ENCODE measurements around the gene CD300C. TPM values are rescaled to one million over a fixed set of nuclear protein-coding genes. Genes with fewer than 3 reads are reported as not detected.

The CD300C gene
- total and polyA plus RNA-seq, 2 donors (not counting 1 experiment from before 2014, with no cell fraction given): not detected

GRCh38 chr17:74546586-74546985 is 671 bp upstream of the CD300C start:
- no peak overlapping the region for H3K9ac ChIP-seq (ENCODE audit: insufficient read depth, low read length)
- TF ChIP-seq CTCF (conservative IDR thresholded peaks at IDR 0.05 in 1 of 2, IDR thresholded peaks at IDR 0.05 in 1 of 2; ENCODE audit: low read depth in 1 of 2, low read length in 2 of 2) (no peak), EZH2 (IDR thresholded peaks at IDR 0.05; ENCODE audit: low read length, missing control alignments) (no peak)
- no peaks in the 10 kb centered on the region for H3K79me2 ChIP-seq (ENCODE audit: control insufficient read depth, insufficient read depth, low read length)
- DNase-seq (ENCODE audit: low read depth in 2 of 2): no peak
- H3K4me3 ChIP-seq (replicated peaks in 1 of 4; ENCODE audit: control extremely low read depth in 1 of 4, insufficient read depth in 1 of 4, low read depth in 3 of 4, low read length in 4 of 4): no peak overlapping the region
- no peaks in the 10 kb centered on the region for H4K20me1 ChIP-seq (ENCODE audit: control insufficient read depth, extremely low read depth, insufficient read depth, low read length)
- H3K36me3 ChIP-seq (ENCODE audit: control insufficient read depth, insufficient read depth, low read length): no peaks in the 10 kb centered on the region
- no peak overlapping the region for H3K27ac ChIP-seq (ENCODE audit: insufficient read depth, low read length)
- no peaks in the 10 kb centered on the region for H3K4me1 ChIP-seq (ENCODE audit: control insufficient read depth, extremely low read depth, insufficient read depth, low read length)
- H3K9me3 ChIP-seq (ENCODE audit: control insufficient read depth, insufficient read depth, low read depth, low read length): no peaks in the 10 kb centered on the region
- H3K4me2 ChIP-seq (ENCODE audit: extremely low read depth, insufficient read depth, low read length): no peak overlapping the region
- no peaks in the 10 kb centered on the region for H3K27me3 ChIP-seq (ENCODE audit: control insufficient read depth, insufficient read depth, low read length)
- no peak overlapping the region for H2AFZ ChIP-seq (ENCODE audit: low read length)

DNA sequence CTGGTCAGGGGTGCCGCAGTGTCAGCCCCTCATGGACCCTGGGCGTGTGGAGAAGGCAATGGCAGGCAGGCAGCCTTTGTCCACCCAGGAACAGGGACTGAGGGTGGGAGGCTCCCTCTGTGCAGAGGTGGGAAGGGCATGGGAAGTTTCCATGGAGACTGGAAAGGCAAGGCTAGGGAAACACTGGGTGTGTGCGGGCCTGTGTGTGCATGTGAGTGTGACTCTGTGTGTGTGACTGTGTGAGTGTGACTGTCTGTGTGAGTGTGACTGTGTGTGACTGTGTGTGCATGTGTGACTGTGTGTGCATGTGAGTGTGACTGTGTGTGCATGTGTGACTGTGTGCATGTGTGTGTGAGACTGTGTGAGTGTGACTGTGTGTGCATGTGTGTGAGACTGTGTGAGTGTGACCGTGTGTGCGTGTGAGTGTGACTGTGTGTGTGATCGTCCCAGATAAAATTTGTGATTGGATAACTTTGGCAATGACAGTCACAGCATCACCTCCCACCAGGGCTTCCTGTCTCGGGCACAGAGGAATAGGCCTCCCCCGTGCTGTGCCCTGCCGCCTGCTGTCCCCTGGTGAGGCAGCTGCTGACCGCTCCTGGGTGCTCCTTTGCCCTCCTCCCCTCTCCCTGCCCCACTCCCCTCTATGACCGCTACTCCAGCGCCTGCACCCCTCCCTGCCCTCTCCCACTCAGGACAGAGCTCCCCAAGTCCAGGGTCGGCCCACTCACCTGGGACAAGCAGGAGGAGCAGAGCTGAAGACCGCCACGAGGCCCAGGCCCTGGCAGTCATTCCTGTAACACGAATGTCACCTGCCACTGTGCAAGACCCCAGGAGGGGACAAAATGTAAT is 698 bp downstream of the CD300C start:
- Histone ChIP-seq H3K9me3 (ENCODE audit: control insufficient read depth, insufficient read depth, low read depth, low read length) (no peaks in the 10 kb centered on the region), H4K20me1 (ENCODE audit: control insufficient read depth, extremely low read depth, insufficient read depth, low read length) (no peaks in the 10 kb centered on the region), H3K9ac (ENCODE audit: insufficient read depth, low read length) (no peak overlapping the region), H3K27ac (ENCODE audit: insufficient read depth, low read length) (no peak overlapping the region), H3K4me2 (ENCODE audit: extremely low read depth, insufficient read depth, low read length) (no peak overlapping the region), H3K27me3 (ENCODE audit: control insufficient read depth, insufficient read depth, low read length) (no peaks in the 10 kb centered on the region), H3K79me2 (ENCODE audit: control insufficient read depth, insufficient read depth, low read length) (no peaks in the 10 kb centered on the region), H2AFZ (ENCODE audit: low read length) (no peak overlapping the region), H3K4me1 (ENCODE audit: control insufficient read depth, extremely low read depth, insufficient read depth, low read length) (no peaks in the 10 kb centered on the region), H3K4me3 (replicated peaks in 1 of 4; ENCODE audit: control extremely low read depth in 1 of 4, insufficient read depth in 1 of 4, low read depth in 3 of 4, low read length in 4 of 4) (no peak overlapping the region), H3K36me3 (ENCODE audit: control insufficient read depth, insufficient read depth, low read length) (no peaks in the 10 kb centered on the region)
- DNase-seq (ENCODE audit: low read depth in 2 of 2): no peak
- TF ChIP-seq CTCF (conservative IDR thresholded peaks at IDR 0.05 in 1 of 2, IDR thresholded peaks at IDR 0.05 in 1 of 2; ENCODE audit: low read depth in 1 of 2, low read length in 2 of 2): no peak
- no peak for TF ChIP-seq EZH2 (IDR thresholded peaks at IDR 0.05; ENCODE audit: low read length, missing control alignments)

GRCh38 chr17:74543891-74544760 is 1.8 kb downstream of the CD300C start:
- Histone ChIP-seq H3K27me3 (ENCODE audit: control insufficient read depth, insufficient read depth, low read length) (no peaks in the 10 kb centered on the region), H3K36me3 (ENCODE audit: control insufficient read depth, insufficient read depth, low read length) (no peaks in the 10 kb centered on the region), H4K20me1 (ENCODE audit: control insufficient read depth, extremely low read depth, insufficient read depth, low read length) (no peaks in the 10 kb centered on the region), H3K4me2 (ENCODE audit: extremely low read depth, insufficient read depth, low read length) (no peak overlapping the region), H3K4me1 (ENCODE audit: control insufficient read depth, extremely low read depth, insufficient read depth, low read length) (no peaks in the 10 kb centered on the region), H3K27ac (ENCODE audit: insufficient read depth, low read length) (no peak overlapping the region), H2AFZ (ENCODE audit: low read length) (no peak overlapping the region), H3K4me3 (replicated peaks in 1 of 4; ENCODE audit: control extremely low read depth in 1 of 4, insufficient read depth in 1 of 4, low read depth in 3 of 4, low read length in 4 of 4) (no peak overlapping the region), H3K9me3 (ENCODE audit: control insufficient read depth, insufficient read depth, low read depth, low read length) (no peaks in the 10 kb centered on the region), H3K79me2 (ENCODE audit: control insufficient read depth, insufficient read depth, low read length) (no peaks in the 10 kb centered on the region), H3K9ac (ENCODE audit: insufficient read depth, low read length) (no peak overlapping the region)
- DNase-seq (ENCODE audit: low read depth in 2 of 2): no peak
- TF ChIP-seq EZH2 (IDR thresholded peaks at IDR 0.05; ENCODE audit: low read length, missing control alignments): no peak
- TF ChIP-seq CTCF (conservative IDR thresholded peaks at IDR 0.05 in 1 of 2, IDR thresholded peaks at IDR 0.05 in 1 of 2; ENCODE audit: low read depth in 1 of 2, low read length in 2 of 2): no peak
